Osteoblast (primary cell): Measurements from ENCODE around the gene FKBP15. TPM values are rescaled to one million over a fixed set of nuclear protein-coding genes. Genes with fewer than 3 reads are reported as not detected.

ENCODE experiments used
- DNase-seq: peaks from one replicate; pipeline ENCODE4 v3.0.0; 2011; ENCODE audit warnings: low spot score, mixed read lengths; ENCODE audit not compliant: insufficient read length; ENCODE audit errors: missing footprints
- H2AFZ ChIP-seq: 2 replicates; pipeline ENCODE4 v1.6.0; 2011; ENCODE audit warnings: mild to moderate bottlenecking, low read length
- H3K27ac ChIP-seq: 2 replicates; pipeline ENCODE4 v1.5.1; 2011; ENCODE audit warnings: mild to moderate bottlenecking, low read depth, low read length, moderate library complexity
- H3K27me3 ChIP-seq: 2 replicates; pipeline ENCODE4 v1.6.0; 2012; ENCODE audit warnings: mild to moderate bottlenecking, control low read depth, inconsistent platforms, low read length, moderate library complexity; ENCODE audit not compliant: insufficient read depth
- H3K36me3 ChIP-seq: 2 replicates; pipeline ENCODE4 v1.5.1; 2011; ENCODE audit warnings: mild to moderate bottlenecking, low read length, control low read depth, moderate library complexity; ENCODE audit not compliant: insufficient read depth
- H3K4me1 ChIP-seq: 2 replicates; pipeline ENCODE4 v1.5.1; 2011; ENCODE audit warnings: mild to moderate bottlenecking, low read length, control low read depth, moderate library complexity; ENCODE audit not compliant: insufficient read depth
- H3K4me2 ChIP-seq: 2 replicates; pipeline ENCODE4 v1.6.0; 2011; ENCODE audit warnings: mild to moderate bottlenecking, low read length; ENCODE audit not compliant: insufficient read depth
- H3K4me3 ChIP-seq: fragments of 200-600 bp; sonication (generic); 3 replicates; pipeline ENCODE4 v1.5.1; 2012; ENCODE audit warnings: mild to moderate bottlenecking, low read length, inconsistent platforms; ENCODE audit not compliant: insufficient read depth
- H3K79me2 ChIP-seq: 2 replicates; pipeline ENCODE4 v1.6.0; 2012; ENCODE audit warnings: mild to moderate bottlenecking, low read length, control low read depth, inconsistent platforms; ENCODE audit not compliant: insufficient read depth
- H3K9me3 ChIP-seq: 2 replicates; pipeline ENCODE4 v1.5.1; 2011; ENCODE audit warnings: low read depth, low read length, control low read depth
- H4K20me1 ChIP-seq: 2 replicates; pipeline ENCODE4 v1.6.0; 2012; ENCODE audit warnings: mild to moderate bottlenecking, low read length, control low read depth; ENCODE audit not compliant: insufficient read depth
- total RNA-seq: library from RNA; depleted of rRNA; stranded (reverse); fragments of >200 nt; gene quantifications from 2 replicates; pipeline ENCODE4 v1.2.3, GENCODE V29; 2012
- TF ChIP-seq, protein P1 (sequence below): IDR thresholded peaks from 2 replicates; pipeline ENCODE4 v1.5.1; 2011; ENCODE audit warnings: mild to moderate bottlenecking, low read depth, low read length, moderate library complexity; ENCODE audit errors: extremely low read depth

Gene FKBP15
- total RNA-seq, 1 donor, result 31.8 TPM

DNA sequence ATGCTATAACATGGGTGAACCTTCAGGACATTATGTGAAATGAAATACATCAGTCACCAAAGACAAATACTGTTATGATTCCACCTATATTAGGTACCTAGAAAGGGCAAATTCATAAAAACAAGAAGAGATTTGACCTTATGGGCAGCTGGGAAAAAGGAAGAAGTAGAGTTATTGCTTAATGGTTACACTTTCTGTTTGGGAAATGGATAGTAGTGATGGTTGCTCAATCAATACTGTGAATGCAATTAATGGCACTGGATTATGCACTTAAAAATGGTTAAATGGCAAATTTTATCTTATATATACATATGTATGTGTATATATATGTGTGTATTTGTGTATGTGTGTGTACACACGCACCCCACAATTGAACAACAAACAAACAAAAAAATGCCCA lies 15.2 kb downstream of the FKBP15 start:
- Histone ChIP-seq H3K79me2 (peaks cover 11% of the 10 kb centered on the region), H3K4me2 (no peak overlapping the region)

DNA sequence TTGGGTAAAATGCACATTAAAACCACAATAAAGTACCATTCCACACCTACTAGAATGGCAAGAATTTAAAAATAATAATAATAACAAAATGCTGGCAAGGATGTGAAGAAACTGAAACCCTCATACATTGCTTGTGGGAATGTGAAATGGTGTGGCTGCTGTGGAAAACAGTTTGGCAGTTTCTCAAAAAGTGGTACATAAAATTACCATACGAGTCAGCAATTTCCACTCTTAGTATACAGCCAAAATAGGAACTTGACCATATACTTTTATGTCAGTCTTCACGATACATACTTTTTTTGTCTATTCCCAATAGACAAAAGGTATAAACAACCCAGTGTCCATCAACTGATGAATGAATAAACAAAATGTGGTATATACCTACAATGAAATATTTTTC lies 15.6 kb downstream of the FKBP15 start:
- H4K20me1 ChIP-seq, result no peaks in the 10 kb centered on the region
- no peak overlapping the region for H3K4me2 ChIP-seq
- H3K36me3 ChIP-seq, result peaks cover 41% of the 10 kb centered on the region
- H3K4me1 ChIP-seq, result no peaks in the 10 kb centered on the region
- TF ChIP-seq, protein P1, sequence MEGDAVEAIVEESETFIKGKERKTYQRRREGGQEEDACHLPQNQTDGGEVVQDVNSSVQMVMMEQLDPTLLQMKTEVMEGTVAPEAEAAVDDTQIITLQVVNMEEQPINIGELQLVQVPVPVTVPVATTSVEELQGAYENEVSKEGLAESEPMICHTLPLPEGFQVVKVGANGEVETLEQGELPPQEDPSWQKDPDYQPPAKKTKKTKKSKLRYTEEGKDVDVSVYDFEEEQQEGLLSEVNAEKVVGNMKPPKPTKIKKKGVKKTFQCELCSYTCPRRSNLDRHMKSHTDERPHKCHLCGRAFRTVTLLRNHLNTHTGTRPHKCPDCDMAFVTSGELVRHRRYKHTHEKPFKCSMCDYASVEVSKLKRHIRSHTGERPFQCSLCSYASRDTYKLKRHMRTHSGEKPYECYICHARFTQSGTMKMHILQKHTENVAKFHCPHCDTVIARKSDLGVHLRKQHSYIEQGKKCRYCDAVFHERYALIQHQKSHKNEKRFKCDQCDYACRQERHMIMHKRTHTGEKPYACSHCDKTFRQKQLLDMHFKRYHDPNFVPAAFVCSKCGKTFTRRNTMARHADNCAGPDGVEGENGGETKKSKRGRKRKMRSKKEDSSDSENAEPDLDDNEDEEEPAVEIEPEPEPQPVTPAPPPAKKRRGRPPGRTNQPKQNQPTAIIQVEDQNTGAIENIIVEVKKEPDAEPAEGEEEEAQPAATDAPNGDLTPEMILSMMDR, result no peak
- no peaks in the 10 kb centered on the region for H3K27me3 ChIP-seq
- no peak overlapping the region for H3K4me3 ChIP-seq
- H3K9me3 ChIP-seq, result no peaks in the 10 kb centered on the region
- H3K79me2 ChIP-seq, result peaks cover 11% of the 10 kb centered on the region
- DNase-seq, result no peak
- H3K27ac ChIP-seq, result no peak overlapping the region
- no peak overlapping the region for H2AFZ ChIP-seq

More for the DNA sequence above, 15.2 kb downstream of the FKBP15 start:
- Histone ChIP-seq H4K20me1 (no peaks in the 10 kb centered on the region), H3K36me3 (peaks cover 41% of the 10 kb centered on the region), H2AFZ (no peak overlapping the region), H3K27ac (no peak overlapping the region), H3K9me3 (no peaks in the 10 kb centered on the region), H3K27me3 (no peaks in the 10 kb centered on the region), H3K4me3 (no peak overlapping the region), H3K4me1 (no peaks in the 10 kb centered on the region)
- DNase-seq, result no peak
- TF ChIP-seq, protein P1, result no peak

DNA sequence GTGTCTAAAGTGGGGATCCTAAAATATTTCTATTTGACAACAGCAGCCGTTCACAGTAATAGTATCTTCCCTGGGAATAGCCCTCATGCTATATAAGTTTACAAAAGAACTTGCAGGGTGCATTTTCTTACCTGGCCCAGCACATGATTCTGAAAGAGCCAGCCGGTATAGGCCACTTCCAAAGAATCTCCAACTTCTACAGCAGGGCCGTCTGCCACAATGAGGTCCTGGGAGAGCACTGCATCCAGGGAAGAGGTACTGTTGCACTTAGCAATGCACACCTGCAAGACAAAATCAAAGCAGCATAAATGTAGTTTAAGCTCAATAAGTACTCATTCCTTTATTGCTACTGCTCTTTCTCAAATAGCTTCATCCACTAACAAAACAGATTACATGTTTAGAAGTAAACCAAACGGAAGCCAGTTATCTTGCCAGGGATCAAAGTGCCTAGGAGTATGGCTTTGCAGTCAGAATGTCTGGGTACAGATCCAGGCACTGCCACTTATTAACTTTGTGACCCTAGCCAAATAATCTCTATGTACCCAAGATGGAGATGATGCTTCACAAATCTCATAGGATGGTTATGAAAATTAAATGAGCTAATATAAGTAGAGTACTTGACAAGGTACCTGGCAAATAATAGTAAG lies 21.3 kb downstream of the FKBP15 start:
- peaks cover 28% of the 10 kb centered on the region for H3K79me2 ChIP-seq
- no peaks in the 10 kb centered on the region for H3K4me1 ChIP-seq
- H3K9me3 ChIP-seq, result no peaks in the 10 kb centered on the region

DNA sequence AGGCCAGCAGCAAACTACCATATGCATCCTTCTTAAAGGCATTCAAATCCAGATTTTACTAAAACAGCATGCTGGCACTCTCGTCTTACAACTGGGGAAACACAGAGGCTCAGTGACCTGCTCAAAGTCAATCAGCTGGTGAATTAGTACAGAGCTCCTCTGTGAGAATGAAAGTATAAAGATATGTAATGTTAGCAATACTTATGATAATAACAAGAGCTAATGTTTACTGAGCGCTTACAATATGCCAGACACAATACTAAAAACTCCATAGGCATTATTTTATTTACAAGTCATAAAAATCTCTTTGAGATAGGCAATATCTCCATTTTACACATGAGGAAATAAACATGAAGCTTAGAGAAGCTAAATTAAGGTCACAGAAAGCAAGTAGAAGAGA lies 28.6 kb downstream of the FKBP15 start:
- DNase-seq, result no peak
- no peak overlapping the region for H3K4me3 ChIP-seq
- peaks cover 24% of the 10 kb centered on the region for H3K36me3 ChIP-seq
- H3K79me2 ChIP-seq, result peaks cover 54% of the 10 kb centered on the region
- H3K4me2 ChIP-seq, result no peak overlapping the region
- H4K20me1 ChIP-seq, result no peaks in the 10 kb centered on the region
- no peak overlapping the region for H3K27ac ChIP-seq
- H2AFZ ChIP-seq, result no peak overlapping the region
- H3K27me3 ChIP-seq, result no peaks in the 10 kb centered on the region
- H3K4me1 ChIP-seq, result peaks cover 14% of the 10 kb centered on the region
- no peaks in the 10 kb centered on the region for H3K9me3 ChIP-seq
- TF ChIP-seq, protein P1, result no peak

More for the DNA sequence above, 21.3 kb downstream of the FKBP15 start:
- Histone ChIP-seq H3K4me3 (no peak overlapping the region), H3K27ac (no peak overlapping the region), H2AFZ (no peak overlapping the region), H3K4me2 (no peak overlapping the region), H3K27me3 (no peaks in the 10 kb centered on the region), H3K36me3 (peaks cover 43% of the 10 kb centered on the region), H4K20me1 (no peaks in the 10 kb centered on the region)
- TF ChIP-seq, protein P1, result no peak
- no peak for DNase-seq
